Natural killer cell (primary cell): ENCODE results near the gene GBP7. TPM values are rescaled to one million over a fixed set of nuclear protein-coding genes. Genes with fewer than 3 reads are reported as not detected.

ENCODE experiments used
- ATAC-seq, 3 donors: fragments of 150-1000 bp in 2 of 3; fragments of 200-7000 bp in 1 of 3; cut with Tn5 transposase; 1 replicate in 1 of 3; 2 replicates in 2 of 3; pipeline ENCODE4 v1.10.0; 2021; ENCODE audit warnings: mild to moderate bottlenecking in 2 of 3, moderate library complexity in 2 of 3
- DNase-seq, 2 donors: peaks; one replicate each; pipeline versions ENCODE4 v3.0.0 to v3.0.0-alpha.2; 2013 to 2021; ENCODE audit warnings: mixed read lengths in 1 of 2
- H3K27ac ChIP-seq: one replicate; pipeline ENCODE4 v1.5.1; 2013; ENCODE audit warnings: mild to moderate bottlenecking, low read length
- H3K27me3 ChIP-seq: one replicate; pipeline ENCODE4 v1.6.1; 2013; ENCODE audit warnings: low read length; ENCODE audit not compliant: control insufficient read depth, insufficient read depth
- H3K36me3 ChIP-seq: one replicate; pipeline ENCODE4 v1.6.1; 2013; ENCODE audit warnings: low read length; ENCODE audit not compliant: control insufficient read depth, insufficient read depth
- H3K4me1 ChIP-seq: one replicate; pipeline ENCODE4 v1.6.1; 2013; ENCODE audit warnings: low read length; ENCODE audit not compliant: control insufficient read depth, insufficient read depth
- H3K4me3 ChIP-seq: one replicate; pipeline ENCODE4 v1.5.1; 2013; ENCODE audit warnings: low read length
- H3K9me3 ChIP-seq: one replicate; pipeline ENCODE4 v1.6.1; 2013; ENCODE audit warnings: low read length; ENCODE audit not compliant: control insufficient read depth, insufficient read depth
- H3K27ac Mint-ChIP-seq, 2 donors: one replicate each; pipeline ENCODE4 v1.8.0; 2022; ENCODE audit warnings: mild to moderate bottlenecking in 2 of 2, mixed read lengths in 2 of 2, moderate library complexity in 1 of 2
- H3K27me3 Mint-ChIP-seq, 2 donors: one replicate each; pipeline ENCODE4 v1.8.0; 2022; ENCODE audit warnings: low read depth in 2 of 2, mixed read lengths in 2 of 2
- H3K36me3 Mint-ChIP-seq: one replicate; pipeline ENCODE4 v1.8.0; 2022; ENCODE audit warnings: mixed read lengths
- H3K4me1 Mint-ChIP-seq, 2 donors: one replicate each; pipeline ENCODE4 v1.8.0; 2022; ENCODE audit warnings: mixed read lengths in 2 of 2
- H3K4me3 Mint-ChIP-seq: one replicate; pipeline ENCODE4 v1.8.0; 2022; ENCODE audit warnings: mild to moderate bottlenecking, moderate library complexity, mixed read lengths
- H3K9me3 Mint-ChIP-seq, 2 donors: one replicate each; pipeline ENCODE4 v1.8.0; 2022; ENCODE audit warnings: mixed read lengths in 2 of 2
- CTCF ChIP-seq: fragments of 200-600 bp; IDR thresholded peaks from one replicate; pipeline ENCODE4 v1.8.0; 2022; ENCODE audit warnings: antibody characterized with exemption
- WGBS: methylation state at CpG from one replicate; pipeline ENCODE4 v1.1.7; 2013; ENCODE audit warnings: missing lambda C conversion rate; ENCODE audit not compliant: insufficient coverage; 5-methylcytosine and 5-hydroxymethylcytosine counted together
- intact Hi-C: fragments of 100-400 bp; cut with micrococcal nuclease; formaldehyde crosslinking; loops from one replicate; pipeline ENCODE4 v1.14.2; 2022
- total RNA-seq, 4 donors: library from RNA; stranded (reverse); fragments of 120-200 nt in 1 of 4; gene quantifications; one replicate each; pipeline versions ENCODE4 v1.2.3 to v1.2.4, GENCODE V29; 2013 to 2022

Gene GBP7
- total RNA-seq, 3 donors from 2014 or later (not counting 1 experiment from before 2014, with no cell fraction given), result 0.75 TPM; not detected in 2

GRCh38 chr1:89174491-89174890 is 1.3 kb downstream of the GBP7 start:
- no peak overlapping the region for H3K4me3 ChIP-seq
- H3K9me3 ChIP-seq, result no peaks in the 10 kb centered on the region
- ATAC-seq, result no peak
- no peaks in the 10 kb centered on the region for H3K27me3 ChIP-seq
- TF ChIP-seq CTCF, result no peak
- peaks cover 0 to 5% of the 10 kb centered on the region in 2 donors for H3K4me1 Mint-ChIP-seq
- H3K4me3 Mint-ChIP-seq, result no peak overlapping the region
- H3K27ac Mint-ChIP-seq, result no peak overlapping the region
- H3K27ac ChIP-seq, result no peak overlapping the region
- peaks cover 0 to 7% of the 10 kb centered on the region in 2 donors for H3K27me3 Mint-ChIP-seq
- WGBS, result no CpG with 5 or more reads among the region's 3 CpGs
- no peaks in the 10 kb centered on the region for H3K36me3 ChIP-seq
- H3K9me3 Mint-ChIP-seq, result no peaks in the 10 kb centered on the region
- intact Hi-C loops, result no loop called here
- no peaks in the 10 kb centered on the region for H3K36me3 Mint-ChIP-seq
- no peaks in the 10 kb centered on the region for H3K4me1 ChIP-seq
- no peak for DNase-seq

GRCh38 chr1:89172468-89173143 is 3.2 kb downstream of the GBP7 start:
- no peak for TF ChIP-seq CTCF
- H3K36me3 Mint-ChIP-seq, result no peaks in the 10 kb centered on the region
- WGBS, result 100% methylated on average over 3 of the region's 4 CpGs

GRCh38 chr1:89171067-89171438 is 4.8 kb downstream of the GBP7 start:
- no peak for DNase-seq
- H3K27ac Mint-ChIP-seq, result no peak overlapping the region
- no peaks in the 10 kb centered on the region for H3K4me1 ChIP-seq
- no peaks in the 10 kb centered on the region for H3K9me3 ChIP-seq
- ATAC-seq, result no peak
- peaks cover 0 to 5% of the 10 kb centered on the region in 2 donors for H3K4me1 Mint-ChIP-seq
- TF ChIP-seq CTCF, result no peak
- H3K36me3 ChIP-seq, result no peaks in the 10 kb centered on the region
- H3K27me3 Mint-ChIP-seq, result peaks cover 0 to 7% of the 10 kb centered on the region in 2 donors
- no peak overlapping the region for H3K4me3 Mint-ChIP-seq
- H3K36me3 Mint-ChIP-seq, result no peaks in the 10 kb centered on the region
- no peak overlapping the region for H3K4me3 ChIP-seq
- no peak overlapping the region for H3K27ac ChIP-seq
- H3K9me3 Mint-ChIP-seq, result no peaks in the 10 kb centered on the region
- H3K27me3 ChIP-seq, result no peaks in the 10 kb centered on the region
- intact Hi-C loops, result no loop called here

More at GRCh38 chr1:89172468-89173143, 3.2 kb downstream of the GBP7 start:
- Histone ChIP-seq H3K27me3 (no peaks in the 10 kb centered on the region), H3K9me3 (no peaks in the 10 kb centered on the region), H3K36me3 (no peaks in the 10 kb centered on the region), H3K27ac (no peak overlapping the region), H3K4me3 (no peak overlapping the region), H3K4me1 (no peaks in the 10 kb centered on the region)
- Mint-ChIP-seq H3K27ac (no peak overlapping the region), H3K4me3 (no peak overlapping the region), H3K4me1 (peaks cover 0 to 5% of the 10 kb centered on the region in 2 donors), H3K9me3 (no peaks in the 10 kb centered on the region), H3K27me3 (peaks cover 0 to 7% of the 10 kb centered on the region in 2 donors)
- no peak for ATAC-seq
- intact Hi-C loops, result no loop called here
- DNase-seq, result no peak
